A549 (cell line): ENCODE data around the gene RASSF6. TPM values are rescaled to one million over a fixed set of nuclear protein-coding genes. Genes with fewer than 3 reads are reported as not detected.

Experiments
- ATAC-seq, 2 experiments: fragments of 200-7000 bp in 1 of 2; fragments of >200 bp in 1 of 2; cut with Nextera tagmentation in 1 of 2; cut with Tn5 transposase in 1 of 2; 3 replicates each; pipeline versions ENCODE4 v1.8.0 to v1.9.1; 2018 to 2020; ENCODE audit warnings: mild to moderate bottlenecking in 1 of 2, moderate library complexity in 1 of 2
- CTCF ChIA-PET: fragments of 300-600 bp; sonication (Branson Sonifier 250); formaldehyde crosslinking; extraction: SDS; loops from one replicate; lab custom pipeline; 2021; ENCODE audit warnings: antibody characterized with exemption, inconsistent platforms; lab: Yijun Ruan, JAX
- POLR2A ChIA-PET: fragments of 350-600 bp; formaldehyde crosslinking; extraction: SDS; loops from one replicate; lab custom pipeline; 2021; ENCODE audit warnings: antibody characterized with exemption, inconsistent platforms; lab: Yijun Ruan, JAX
- DNase-seq, 2 experiments: peaks; one replicate each; pipeline versions ENCODE4 v3.0.0 to v3.0.0-alpha.2; 2011 to 2016; ENCODE audit warnings: low read depth in 1 of 2, low spot score in 1 of 2
- FAIRE-seq: peaks from 2 replicates; lab custom pipeline; 2011; peaks lifted over from hg19 to GRCh38; lab: Jason Lieb, UNC
- H3K27ac ChIP-seq, 2 experiments: fragments of >200 bp; sonication (Bioruptor Twin); formaldehyde crosslinking; 3 replicates each; pipeline ENCODE4 v1.5.1; 2016 to 2017
- H3K4me1 ChIP-seq: fragments of >200 bp; sonication (Bioruptor Twin); formaldehyde crosslinking; 3 replicates; pipeline ENCODE4 v1.6.1; 2016
- H3K4me2 ChIP-seq: fragments of >200 bp; sonication (Bioruptor Twin); formaldehyde crosslinking; 3 replicates; pipeline ENCODE4 v1.6.1; 2016
- H3K4me3 ChIP-seq: fragments of >200 bp; sonication (Bioruptor Twin); formaldehyde crosslinking; 3 replicates; pipeline ENCODE4 v1.5.1; 2016
- H3K9me3 ChIP-seq: fragments of >200 bp; sonication (Bioruptor Twin); formaldehyde crosslinking; 3 replicates; pipeline ENCODE4 v1.6.1; 2016
- CHD2 ChIP-seq: fragments of 150-350 bp; IDR thresholded peaks from 2 replicates; pipeline ENCODE4 v1.6.1; 2014; ENCODE audit warnings: low read length; ENCODE audit not compliant: partially characterized antibody
- CHD4 ChIP-seq: fragments of 200-600 bp; sonication (generic); IDR thresholded peaks from 2 replicates; pipeline ENCODE4 v1.6.1; 2016; ENCODE audit warnings: antibody characterized with exemption, mild to moderate bottlenecking, borderline replicate concordance
- CTCF ChIP-seq: fragments of >200 bp; sonication (Bioruptor Twin); formaldehyde crosslinking; IDR thresholded peaks from 3 replicates; pipeline ENCODE4 v1.5.1; 2016
- E2F6 ChIP-seq: IDR thresholded peaks from 2 replicates; pipeline ENCODE4 v1.6.1; 2012; ENCODE audit warnings: low read depth, borderline replicate concordance
- EHF ChIP-seq: fragments of 250-450 bp; sonication (Bioruptor Pico); IDR thresholded peaks from 2 replicates; pipeline ENCODE4 v1.5.0; 2020; ENCODE audit warnings: mild to moderate bottlenecking
- EHMT2 ChIP-seq: fragments of 200-600 bp; sonication (generic); IDR thresholded peaks from 2 replicates; pipeline ENCODE4 v1.6.1; 2016; ENCODE audit warnings: antibody characterized with exemption, low read depth, mild to moderate bottlenecking, moderate library complexity
- ELK1 ChIP-seq: fragments of 150-350 bp; IDR thresholded peaks from 2 replicates; pipeline ENCODE4 v1.6.1; 2014; ENCODE audit warnings: low read depth, mild to moderate bottlenecking, low read length
- EP300 ChIP-seq, 2 experiments: fragments of >200 bp; sonication (Bioruptor Twin); formaldehyde crosslinking; IDR thresholded peaks; 2 replicates in 1 of 2; 3 replicates in 1 of 2; pipeline ENCODE4 v1.6.1; 2016 to 2017
- ESRRA ChIP-seq: fragments of 150-350 bp; IDR thresholded peaks from 2 replicates; pipeline ENCODE4 v1.6.1; 2014; ENCODE audit warnings: mild to moderate bottlenecking, low read length, borderline replicate concordance
- FOXS1 ChIP-seq: fragments of 250-450 bp; sonication (Bioruptor Pico); IDR thresholded peaks from 2 replicates; pipeline ENCODE4 v1.5.0; 2020; ENCODE audit warnings: mild to moderate bottlenecking, moderate library complexity
- GATA3 ChIP-seq: IDR thresholded peaks from 2 replicates; pipeline ENCODE4 v1.6.1; 2012; ENCODE audit warnings: borderline replicate concordance
- HDAC2 ChIP-seq: fragments of 200-600 bp; sonication (generic); IDR thresholded peaks from 2 replicates; pipeline ENCODE4 v1.6.1; 2016
- HOXB5 ChIP-seq: fragments of 250-450 bp; sonication (Bioruptor Pico); IDR thresholded peaks from 2 replicates; pipeline ENCODE4 v1.5.0; 2020; ENCODE audit warnings: mild to moderate bottlenecking, moderate library complexity
- JUN ChIP-seq, 2 experiments: fragments of >200 bp; sonication (Bioruptor Twin); formaldehyde crosslinking; IDR thresholded peaks; 2 replicates in 1 of 2; 3 replicates in 1 of 2; pipeline ENCODE4 v1.6.1; 2016 to 2017
- JUNB ChIP-seq: fragments of >200 bp; sonication (Bioruptor Twin); formaldehyde crosslinking; IDR thresholded peaks from 2 replicates; pipeline ENCODE4 v1.6.1; 2016
- KDM5A ChIP-seq: fragments of 200-600 bp; sonication (generic); IDR thresholded peaks from 2 replicates; pipeline ENCODE4 v1.6.1; 2016; ENCODE audit warnings: antibody characterized with exemption, mild to moderate bottlenecking
- MAFK ChIP-seq: fragments of 450-650 bp; IDR thresholded peaks from 2 replicates; pipeline ENCODE4 v1.6.1; 2014; ENCODE audit not compliant: partially characterized antibody
- MYC ChIP-seq: IDR thresholded peaks from 2 replicates; pipeline ENCODE4 v1.6.1; 2012; ENCODE audit warnings: mild to moderate bottlenecking, inconsistent platforms, low read length, improper control_type of control experiment, borderline replicate concordance
- NR3C1 ChIP-seq: fragments of >200 bp; sonication (Bioruptor Twin); formaldehyde crosslinking; IDR thresholded peaks from 3 replicates; pipeline ENCODE4 v1.6.1; 2017
- RARB ChIP-seq: fragments of 250-450 bp; sonication (Bioruptor Pico); IDR thresholded peaks from 2 replicates; pipeline ENCODE4 v1.8.0; 2021; ENCODE audit warnings: mild to moderate bottlenecking, moderate library complexity
- TP53 ChIP-seq: fragments of 250-450 bp; sonication (Bioruptor Pico); IDR thresholded peaks from 2 replicates; pipeline ENCODE4 v1.5.0; 2021; ENCODE audit warnings: mild to moderate bottlenecking, moderate library complexity
- USF2 ChIP-seq: fragments of 450-650 bp; IDR thresholded peaks from 2 replicates; pipeline ENCODE4 v1.6.1; 2014; ENCODE audit warnings: antibody characterized with exemption
- ZSCAN20 ChIP-seq: fragments of 250-450 bp; sonication (Bioruptor Pico); IDR thresholded peaks from 2 replicates; pipeline ENCODE4 v1.8.0; 2022; ENCODE audit warnings: mild to moderate bottlenecking, moderate library complexity
- WGBS: methylation state at CpG from one replicate; pipeline ENCODE4 v1.1.6; 2017; ENCODE audit errors: missing lambda C conversion rate; 5-methylcytosine and 5-hydroxymethylcytosine counted together
- polyA plus RNA-seq, 4 experiments: library from polyadenylated mRNA; depleted of rRNA in 3 of 4; stranded (reverse); fragments of >200 nt; fragmentation: RNase III in 1 of 4; extraction: RNeasy Plus Mini Kit Qiagen cat#74134 plus additional on column Dnase treatment in 1 of 4; gene quantifications; 2 replicates in 3 of 4; 3 replicates in 1 of 4; pipeline ENCODE4 v1.2.3, GENCODE V29; 2011 to 2017
- TF ChIP-seq, protein P1 (sequence below): fragments of >200 bp; sonication (Bioruptor Twin); formaldehyde crosslinking; IDR thresholded peaks from 3 replicates; pipeline ENCODE4 v1.6.1; 2016

The RASSF6 gene
- polyA plus RNA-seq, 2 of the 4 experiments (the other 2 are of a cell fraction) = 1.8 to 5.9 TPM

- no peak for FAIRE-seq
- Histone ChIP-seq H3K9me3 (no peaks in the 10 kb centered on the region), H3K4me2 (no peak overlapping the region), H3K4me1 (no peaks in the 10 kb centered on the region), H3K4me3 (no peak overlapping the region), H3K27ac (peak overlapping the region in 1 of 2 experiments; percentile 20; a peak in 1 of 6 replicates)
- no peak for TF ChIP-seq HDAC2
- TF ChIP-seq TP53 (CRISPR knock-in tag) = no peak
- no peak for TF ChIP-seq GATA3
- TF ChIP-seq USF2 = no peak
- no peak for TF ChIP-seq ESRRA
- no peak for TF ChIP-seq NR3C1
- TF ChIP-seq MYC = no peak
- no peak for TF ChIP-seq EHF (CRISPR knock-in tag)
- TF ChIP-seq HOXB5 = no peak
- TF ChIP-seq FOXS1 (CRISPR knock-in tag) = no peak
- no peak for TF ChIP-seq RARB (CRISPR knock-in tag)
- no peak for TF ChIP-seq ZSCAN20 (CRISPR knock-in tag)
- no peak for TF ChIP-seq KDM5A
- no peak for TF ChIP-seq JUNB
- TF ChIP-seq CHD2 = no peak
- no peak for TF ChIP-seq CTCF
- DNase-seq = no peak
- CTCF ChIA-PET = no interaction called here
- POLR2A ChIA-PET = no interaction called here
- ATAC-seq = no peak
- WGBS = 55% methylated on average over 3 of the region's 3 CpGs
These were observed 30.0 kb upstream of the RASSF6 start for GRCh38 chr4:73650250-73650649.

GRCh38 chr4:73648478-73648877, 28.2 kb upstream of the RASSF6 start:
- 85% methylated on average over 3 of the region's 3 CpGs for WGBS
- FAIRE-seq = no peak
- CTCF ChIA-PET = interaction anchor here (1.0 to 1.2 kb wide), 2 partner anchors 55 to 339 kb away, joined by 3 to 5 read pairs; no protein-coding TSS in a partner anchor

More at GRCh38 chr4:73648478-73648877, 28.2 kb upstream of the RASSF6 start:
- Histone ChIP-seq H3K4me1 (no peaks in the 10 kb centered on the region), H3K27ac (no peak overlapping the region), H3K4me2 (no peak overlapping the region), H3K9me3 (no peaks in the 10 kb centered on the region), H3K4me3 (no peak overlapping the region)
- POLR2A ChIA-PET = no interaction called here
- DNase-seq = no peak
- no peak for ATAC-seq
- TF ChIP-seq EHMT2 = no peak
- TF ChIP-seq EHF (CRISPR knock-in tag) = no peak
- no peak for TF ChIP-seq TP53 (CRISPR knock-in tag)
- TF ChIP-seq, protein P1, sequence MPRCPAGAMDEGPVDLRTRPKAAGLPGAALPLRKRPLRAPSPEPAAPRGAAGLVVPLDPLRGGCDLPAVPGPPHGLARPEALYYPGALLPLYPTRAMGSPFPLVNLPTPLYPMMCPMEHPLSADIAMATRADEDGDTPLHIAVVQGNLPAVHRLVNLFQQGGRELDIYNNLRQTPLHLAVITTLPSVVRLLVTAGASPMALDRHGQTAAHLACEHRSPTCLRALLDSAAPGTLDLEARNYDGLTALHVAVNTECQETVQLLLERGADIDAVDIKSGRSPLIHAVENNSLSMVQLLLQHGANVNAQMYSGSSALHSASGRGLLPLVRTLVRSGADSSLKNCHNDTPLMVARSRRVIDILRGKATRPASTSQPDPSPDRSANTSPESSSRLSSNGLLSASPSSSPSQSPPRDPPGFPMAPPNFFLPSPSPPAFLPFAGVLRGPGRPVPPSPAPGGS = no peak
- no peak for TF ChIP-seq EP300 (IDR thresholded peaks at IDR 0.05)
- no peak for TF ChIP-seq ZSCAN20 (CRISPR knock-in tag)
- TF ChIP-seq MAFK = no peak
- TF ChIP-seq JUN (IDR thresholded peaks at IDR 0.05) = no peak
- no peak for TF ChIP-seq E2F6
- no peak for TF ChIP-seq KDM5A
- no peak for TF ChIP-seq ELK1
- no peak for TF ChIP-seq USF2
- TF ChIP-seq CTCF = no peak
- no peak for TF ChIP-seq CHD4
